BJ (cell line): ENCODE measurements around the gene NXPE4. TPM values are rescaled to one million over a fixed set of nuclear protein-coding genes. Genes with fewer than 3 reads are reported as not detected.

ENCODE experiments used
- CTCF ChIA-PET: fragments of 350-600 bp; formaldehyde crosslinking; extraction: SDS; loops from one replicate; lab custom pipeline; 2021; ENCODE audit warnings: antibody characterized with exemption, inconsistent platforms; lab: Yijun Ruan, JAX
- POLR2A ChIA-PET: fragments of 300-600 bp; sonication (Branson Sonifier 250); formaldehyde crosslinking; extraction: SDS; loops from one replicate; lab custom pipeline; 2021; ENCODE audit warnings: antibody characterized with exemption; lab: Charles Lee
- DNase-seq: peaks from one replicate; pipeline ENCODE4 v3.0.0-alpha.2; 2011; ENCODE audit warnings: low read depth
- H3K27me3 ChIP-seq: 2 replicates; pipeline ENCODE4 v1.6.0; 2011; ENCODE audit warnings: low read length; ENCODE audit not compliant: control insufficient read depth, insufficient read depth
- H3K36me3 ChIP-seq: 2 replicates; pipeline ENCODE4 v1.5.1; 2011; ENCODE audit warnings: low read length; ENCODE audit not compliant: control insufficient read depth, insufficient read depth
- H3K4me3 ChIP-seq: 2 replicates; pipeline ENCODE4 v1.5.1; 2011; ENCODE audit warnings: low read depth, mild to moderate bottlenecking, control low read depth, low read length
- polyA plus RNA-seq: library from polyadenylated mRNA; depleted of rRNA; stranded (reverse); fragments of >200 nt; gene quantifications from 2 replicates; pipeline ENCODE4 v1.2.3, GENCODE V29; 2011
- TF ChIP-seq, protein P1 (sequence below): IDR thresholded peaks from 2 replicates; pipeline ENCODE4 v1.5.1; 2011; ENCODE audit warnings: low read depth, mild to moderate bottlenecking, control low read depth, inconsistent platforms, low read length, moderate library complexity; ENCODE audit not compliant: insufficient read depth

The NXPE4 gene
- polyA plus RNA-seq, 1 experiment: not detected

DNA sequence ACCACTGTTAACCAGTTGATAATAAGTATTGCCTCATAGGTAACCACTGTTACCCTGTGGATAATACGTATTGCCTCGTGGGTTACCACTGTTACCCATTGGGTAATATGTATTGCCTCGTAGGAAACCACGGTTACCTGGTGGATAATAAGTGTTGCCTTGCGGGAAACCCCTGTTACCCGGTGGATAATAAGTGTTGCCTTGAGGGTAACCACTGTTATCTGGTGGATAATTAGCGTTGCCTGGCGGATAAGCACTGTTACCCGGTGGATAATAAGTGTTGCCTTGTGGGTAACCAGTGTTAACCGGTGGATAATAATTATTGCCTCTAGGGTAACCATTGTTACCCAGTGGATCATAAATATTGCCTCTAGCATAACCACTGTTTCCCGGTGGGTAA lies 27.3 kb upstream of the NXPE4 start:
- POLR2A ChIA-PET: no interaction called here
- Histone ChIP-seq H3K4me3 (no peak overlapping the region), H3K27me3 (no peaks in the 10 kb centered on the region), H3K36me3 (no peaks in the 10 kb centered on the region)
- TF ChIP-seq, protein P1, sequence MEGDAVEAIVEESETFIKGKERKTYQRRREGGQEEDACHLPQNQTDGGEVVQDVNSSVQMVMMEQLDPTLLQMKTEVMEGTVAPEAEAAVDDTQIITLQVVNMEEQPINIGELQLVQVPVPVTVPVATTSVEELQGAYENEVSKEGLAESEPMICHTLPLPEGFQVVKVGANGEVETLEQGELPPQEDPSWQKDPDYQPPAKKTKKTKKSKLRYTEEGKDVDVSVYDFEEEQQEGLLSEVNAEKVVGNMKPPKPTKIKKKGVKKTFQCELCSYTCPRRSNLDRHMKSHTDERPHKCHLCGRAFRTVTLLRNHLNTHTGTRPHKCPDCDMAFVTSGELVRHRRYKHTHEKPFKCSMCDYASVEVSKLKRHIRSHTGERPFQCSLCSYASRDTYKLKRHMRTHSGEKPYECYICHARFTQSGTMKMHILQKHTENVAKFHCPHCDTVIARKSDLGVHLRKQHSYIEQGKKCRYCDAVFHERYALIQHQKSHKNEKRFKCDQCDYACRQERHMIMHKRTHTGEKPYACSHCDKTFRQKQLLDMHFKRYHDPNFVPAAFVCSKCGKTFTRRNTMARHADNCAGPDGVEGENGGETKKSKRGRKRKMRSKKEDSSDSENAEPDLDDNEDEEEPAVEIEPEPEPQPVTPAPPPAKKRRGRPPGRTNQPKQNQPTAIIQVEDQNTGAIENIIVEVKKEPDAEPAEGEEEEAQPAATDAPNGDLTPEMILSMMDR: no peak
- CTCF ChIA-PET: no interaction called here
- DNase-seq: no peak

DNA sequence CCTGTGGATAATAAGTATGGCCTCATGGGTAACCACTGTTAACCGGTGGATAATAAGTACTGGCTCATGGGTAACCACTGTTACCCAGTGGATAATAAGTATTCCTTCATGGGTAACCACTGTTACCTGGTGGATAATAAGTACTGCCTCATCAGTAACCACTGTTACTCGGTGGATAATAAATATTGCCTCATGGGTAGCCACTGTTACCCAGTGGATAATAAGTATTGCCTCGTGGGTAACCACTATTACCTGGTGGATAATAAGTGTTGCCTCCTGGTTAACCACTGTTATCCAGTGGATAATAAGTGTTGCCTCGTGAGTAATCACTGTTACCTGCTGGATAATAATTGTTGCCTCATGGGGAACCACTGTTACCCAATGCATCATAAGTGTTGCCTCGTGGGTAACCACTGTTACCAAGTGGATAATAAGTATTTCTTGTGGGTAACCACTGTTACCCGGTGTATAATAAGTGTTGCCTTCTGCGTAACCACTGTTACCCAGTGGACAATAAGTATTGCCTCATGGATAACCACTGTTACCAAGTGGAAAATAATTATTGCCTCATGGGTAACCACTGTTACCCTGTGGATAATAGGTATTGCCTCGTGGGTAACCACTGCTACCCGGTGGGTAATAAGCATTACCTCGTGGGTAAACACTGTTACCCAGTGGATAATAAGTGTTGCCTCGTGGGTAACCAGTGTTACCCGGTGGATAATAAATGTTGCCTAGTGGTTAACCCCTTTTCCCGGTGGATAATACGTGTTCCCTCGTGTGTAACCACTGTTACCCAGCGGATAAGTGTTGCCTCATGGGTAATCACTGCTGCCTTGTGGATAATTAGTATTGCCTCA lies 26.6 kb upstream of the NXPE4 start:
- no peak for DNase-seq
- no peaks in the 10 kb centered on the region for H3K36me3 ChIP-seq
- TF ChIP-seq, protein P1: no peak
- H3K4me3 ChIP-seq: no peak overlapping the region
- POLR2A ChIA-PET: no interaction called here
- no peaks in the 10 kb centered on the region for H3K27me3 ChIP-seq
- CTCF ChIA-PET: no interaction called here

DNA sequence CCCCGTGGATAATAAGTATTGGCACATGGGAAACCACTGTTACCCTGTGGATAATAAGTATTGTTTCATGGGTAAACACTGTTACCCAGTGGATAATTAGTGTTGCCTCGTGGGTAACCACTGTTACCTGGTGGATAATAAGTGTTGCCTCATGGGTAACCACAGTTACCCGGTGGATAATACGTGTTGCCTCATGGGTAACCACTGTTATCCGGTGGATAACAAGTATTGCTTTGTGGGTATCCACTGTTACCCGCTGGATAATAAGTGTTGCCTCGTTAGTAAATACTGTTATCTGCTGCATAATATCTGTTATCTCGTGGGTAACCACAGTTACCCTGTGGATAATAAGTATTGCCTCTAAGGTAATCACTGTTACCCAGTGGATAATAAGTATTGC lies 25.5 kb upstream of the NXPE4 start:
- POLR2A ChIA-PET: no interaction called here
- no peak overlapping the region for H3K4me3 ChIP-seq
- TF ChIP-seq, protein P1: no peak
- H3K36me3 ChIP-seq: no peaks in the 10 kb centered on the region
- DNase-seq: no peak
- H3K27me3 ChIP-seq: no peaks in the 10 kb centered on the region
- CTCF ChIA-PET: no interaction called here

DNA sequence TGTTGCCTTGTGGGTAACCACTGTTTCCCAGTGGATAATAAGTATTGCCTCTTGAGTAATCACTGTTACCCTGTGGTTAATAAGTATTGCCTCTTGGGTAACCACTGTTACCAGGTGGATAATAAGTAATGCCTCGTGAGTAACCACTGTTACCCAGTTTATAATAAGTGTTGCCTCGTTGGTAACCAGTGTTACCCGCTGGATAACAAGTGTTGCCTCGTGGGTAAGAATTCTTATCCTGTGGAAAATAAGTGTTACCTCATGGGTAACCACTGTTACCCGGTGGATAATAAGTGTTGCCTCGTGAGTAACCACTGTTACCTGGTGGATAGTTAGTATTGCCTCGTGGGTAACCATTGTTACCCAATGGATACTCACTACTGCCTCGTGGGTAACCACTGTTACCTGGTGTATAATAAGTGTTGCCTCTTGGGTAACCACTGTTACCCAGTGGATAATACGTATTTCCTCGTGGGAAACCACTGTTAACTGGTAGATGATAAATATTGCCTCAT lies 24.1 kb upstream of the NXPE4 start:
- CTCF ChIA-PET: no interaction called here
- POLR2A ChIA-PET: no interaction called here
- Histone ChIP-seq H3K36me3 (no peaks in the 10 kb centered on the region), H3K27me3 (no peaks in the 10 kb centered on the region), H3K4me3 (no peak overlapping the region)
- no peak for DNase-seq
- TF ChIP-seq, protein P1: no peak

DNA sequence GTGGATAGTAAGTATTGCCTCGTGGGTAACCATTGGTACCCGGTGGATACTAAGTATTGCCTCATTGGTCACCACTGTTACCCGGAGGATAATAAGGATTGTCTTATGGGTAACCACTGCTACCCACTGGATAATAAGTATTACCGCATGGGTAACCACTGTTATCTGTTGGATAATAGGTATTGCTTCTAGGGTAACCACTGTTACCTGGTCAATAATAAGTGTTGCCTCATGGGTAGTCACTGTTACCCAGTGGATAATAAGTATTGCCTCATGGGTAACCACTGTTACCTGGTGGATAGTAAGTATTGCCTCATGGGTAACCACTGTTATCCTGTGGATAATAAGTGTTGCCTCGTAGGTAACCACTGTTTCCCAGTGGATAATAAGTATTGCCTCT lies 22.6 kb upstream of the NXPE4 start:
- DNase-seq: no peak
- TF ChIP-seq, protein P1: no peak
- Histone ChIP-seq H3K4me3 (no peak overlapping the region), H3K27me3 (no peaks in the 10 kb centered on the region), H3K36me3 (no peaks in the 10 kb centered on the region)
- POLR2A ChIA-PET: no interaction called here
- CTCF ChIA-PET: no interaction called here
